HG03460 (cell line): ENCODE measurements around the gene ILF3.

Experiments used
- ATAC-seq: cut with Tn5 transposase; IDR thresholded peaks from one replicate; pipeline ENCODE4 v1.9.1; 2021; ENCODE audit not compliant: unreplicated experiment

The ILF3 gene

GRCh38 chr19:10727685-10728201 is 73.6 kb downstream of the ILF3 start:
- no peak for ATAC-seq

DNA sequence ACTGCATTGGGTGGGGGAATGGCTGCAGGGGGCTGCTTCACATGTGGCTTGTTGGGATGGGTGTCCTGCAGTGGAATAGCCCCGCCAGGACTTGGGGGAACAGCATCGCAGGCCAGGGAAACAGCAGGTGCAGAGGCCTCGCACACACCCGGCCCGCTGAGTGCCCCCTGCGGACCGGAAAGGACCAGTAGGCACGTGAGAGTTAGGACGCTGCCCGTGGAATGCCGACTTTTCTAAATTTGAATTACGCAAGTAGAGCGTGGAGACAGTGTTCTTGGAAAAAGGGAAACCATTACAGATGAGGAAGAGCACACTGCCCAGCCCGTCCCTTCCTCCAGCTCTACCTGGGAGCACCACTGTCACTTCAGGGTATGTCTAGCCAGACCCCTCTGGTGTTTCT is 75.3 kb downstream of the ILF3 start:
- ATAC-seq = no peak

DNA sequence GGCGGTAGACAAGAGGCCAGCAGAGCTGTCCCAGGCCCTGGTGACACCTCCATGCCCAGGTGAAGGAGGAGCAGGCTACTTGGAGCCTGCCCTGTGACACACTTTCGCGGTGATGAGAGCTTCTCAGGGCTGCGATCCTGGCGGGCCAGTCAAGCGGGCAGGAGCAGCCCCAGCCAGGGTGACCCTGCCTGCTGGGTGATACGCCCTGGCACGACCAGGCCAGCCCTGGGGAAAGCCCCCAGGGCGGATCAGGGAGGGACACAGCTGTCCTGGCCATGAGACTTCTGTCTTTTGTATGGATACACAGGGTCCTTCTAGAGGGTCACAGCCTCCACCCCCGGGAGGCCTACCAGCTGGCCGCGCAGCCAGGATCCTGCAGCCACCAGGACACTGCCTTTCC is 76.8 kb downstream of the ILF3 start:
- no peak for ATAC-seq

DNA sequence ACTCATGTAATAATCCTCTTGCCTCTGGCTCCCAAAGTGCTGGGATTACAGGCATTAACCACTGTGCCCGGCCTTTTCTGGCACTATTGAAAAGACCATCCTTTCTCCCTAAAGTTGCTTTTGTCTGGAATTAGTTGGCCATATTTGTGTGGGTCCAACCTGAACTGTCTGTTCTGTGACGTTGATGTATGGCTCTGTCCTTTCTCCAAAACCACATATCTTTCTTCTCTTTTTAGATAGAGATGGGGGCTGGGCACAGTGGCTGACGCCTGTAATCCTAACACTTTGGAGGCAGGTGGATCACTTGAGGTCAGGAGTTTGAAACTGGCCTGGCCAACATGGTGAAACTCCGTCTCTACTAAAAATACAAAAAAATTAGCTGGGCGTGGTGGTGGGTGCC is 81.6 kb downstream of the ILF3 start:
- no peak for ATAC-seq

GRCh38 chr19:10736189-10736588 is 82.0 kb downstream of the ILF3 start:
- ATAC-seq = no peak

GRCh38 chr19:10736916-10737551 is 82.9 kb downstream of the ILF3 start:
- ATAC-seq = no peak

DNA sequence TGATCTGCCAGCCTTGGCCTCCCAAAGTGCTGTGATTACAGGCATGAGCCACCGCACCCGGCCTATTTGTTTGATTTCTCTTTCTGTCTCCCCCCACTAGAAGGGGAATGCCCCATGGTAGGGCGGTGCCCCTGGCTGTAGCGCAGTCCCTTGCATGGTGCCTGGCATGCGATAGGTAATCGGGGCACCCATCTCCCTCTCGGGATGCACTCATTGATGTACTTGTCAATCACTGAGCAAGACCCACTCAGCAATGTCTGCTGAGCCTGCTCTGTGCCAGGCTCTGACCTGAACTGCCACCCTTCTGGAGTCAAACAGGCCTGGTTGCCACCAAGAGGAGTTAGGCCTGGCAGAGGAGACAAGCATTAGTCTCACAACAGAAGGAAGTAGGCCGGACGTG is 83.6 kb downstream of the ILF3 start:
- ATAC-seq = no peak

GRCh38 chr19:10740798-10741197 is 86.7 kb downstream of the ILF3 start:
- ATAC-seq = no peak
